Measurements from ENCODE around the gene FBXO31. TPM values are rescaled to one million over a fixed set of nuclear protein-coding genes. Genes with fewer than 3 reads are reported as not detected.

The FBXO31 gene
- polyA plus RNA-seq, 1 donor from 2014 or later, result 20.6 TPM

GRCh38 chr16:87392821-87393679, 9.5 kb upstream of the FBXO31 start:
- Histone ChIP-seq H3K9me2 (ENCODE audit: insufficient read depth, low read length) (no peaks in the 10 kb centered on the region), H3K27me3 (ENCODE audit: insufficient read depth, low read depth, low read length) (no peaks in the 10 kb centered on the region), H3K36me3 (ENCODE audit: insufficient read depth, low read length) (no peaks in the 10 kb centered on the region), H3F3A (ENCODE audit: insufficient read depth, low read length, poor library complexity, severe bottlenecking) (peaks cover 3% of the 10 kb centered on the region), H3K9me3 (ENCODE audit: low read length) (no peaks in the 10 kb centered on the region), H2AFZ (ENCODE audit: low read depth, low read length) (peak overlapping the region; percentile 1), H3K9ac (ENCODE audit: low read length) (peak overlapping the region; percentile 79), H3K4me2 (ENCODE audit: low read length) (peak overlapping the region; percentile 72), H4K20me1 (ENCODE audit: insufficient read depth) (peaks cover 5% of the 10 kb centered on the region), H3K4me3 (ENCODE audit: low read length) (peak overlapping the region; percentile 93), H3K79me2 (replicated peaks; ENCODE audit: insufficient read depth, low read length) (peaks cover 39% of the 10 kb centered on the region), H3K27ac (ENCODE audit: low read length) (peak overlapping the region; percentile 65)
- TF ChIP-seq TAF1 (IDR thresholded peaks at IDR 0.05; ENCODE audit: low read depth) (no peak), REST (IDR thresholded peaks at IDR 0.05; ENCODE audit: borderline replicate concordance) (no peak), EP300 (conservative IDR thresholded peaks at IDR 0.05; ENCODE audit: poor library complexity, severe bottlenecking) (no peak), MXI1 (conservative IDR thresholded peaks at IDR 0.05; ENCODE audit: poor library complexity, severe bottlenecking) (peak; percentile 72), EZH2 (IDR thresholded peaks at IDR 0.05; ENCODE audit: borderline replicate concordance, insufficient read depth, low read length, poor library complexity, severe bottlenecking) (no peak), RAD21 (conservative IDR thresholded peaks at IDR 0.05) (peak; percentile 78), SMC3 (conservative IDR thresholded peaks at IDR 0.05; ENCODE audit: poor library complexity) (peak; percentile 68), CTCF (IDR thresholded peaks at IDR 0.05; ENCODE audit: poor library complexity, severe bottlenecking) (peak; percentile 72), POLR2AphosphoS5 (IDR thresholded peaks at IDR 0.05) (no peak)

GRCh38 chr16:87391950-87392820, 8.6 kb upstream of the FBXO31 start, which contains the start of gene MAP1LC3B:
Gene MAP1LC3B (plus strand): TSS chr16:87392336. CDS start chr16:87392428, 92 bp downstream.
- Histone ChIP-seq H2AFZ (ENCODE audit: low read depth, low read length) (peak within 1 kb of the TSS; percentile 25), H3K9ac (ENCODE audit: low read length) (peak within 1 kb of the TSS; percentile 87), H3K9me3 (ENCODE audit: low read length) (no peaks in the 10 kb centered on the region), H3K9me2 (ENCODE audit: insufficient read depth, low read length) (no peaks in the 10 kb centered on the region), H3F3A (ENCODE audit: insufficient read depth, low read length, poor library complexity, severe bottlenecking) (peaks cover 3% of the 10 kb centered on the region), H3K27ac (ENCODE audit: low read length) (peak within 1 kb of the TSS; percentile 81), H4K20me1 (ENCODE audit: insufficient read depth) (peaks cover 5% of the 10 kb centered on the region), H3K36me3 (ENCODE audit: insufficient read depth, low read length) (no peaks in the 10 kb centered on the region), H3K27me3 (ENCODE audit: insufficient read depth, low read depth, low read length) (no peaks in the 10 kb centered on the region), H3K79me2 (replicated peaks; ENCODE audit: insufficient read depth, low read length) (peaks cover 34% of the 10 kb centered on the region), H3K4me2 (ENCODE audit: low read length) (peak within 1 kb of the TSS; percentile 76), H3K4me3 (ENCODE audit: low read length) (peak within 1 kb of the TSS; percentile 93)
- TF ChIP-seq TAF1 (IDR thresholded peaks at IDR 0.05; ENCODE audit: low read depth) (peak; percentile 97), REST (IDR thresholded peaks at IDR 0.05; ENCODE audit: borderline replicate concordance) (peak; percentile 86), CTCF (IDR thresholded peaks at IDR 0.05; ENCODE audit: poor library complexity, severe bottlenecking) (no peak), RAD21 (conservative IDR thresholded peaks at IDR 0.05) (no peak), EZH2 (IDR thresholded peaks at IDR 0.05; ENCODE audit: borderline replicate concordance, insufficient read depth, low read length, poor library complexity, severe bottlenecking) (no peak), MXI1 (conservative IDR thresholded peaks at IDR 0.05; ENCODE audit: poor library complexity, severe bottlenecking) (peak; percentile 77), EP300 (conservative IDR thresholded peaks at IDR 0.05; ENCODE audit: poor library complexity, severe bottlenecking) (no peak), SMC3 (conservative IDR thresholded peaks at IDR 0.05; ENCODE audit: poor library complexity) (no peak), POLR2AphosphoS5 (IDR thresholded peaks at IDR 0.05) (peak; percentile 98)
